ENCODE results near the gene NUP205. TPM values are rescaled to one million over a fixed set of nuclear protein-coding genes. Genes with fewer than 3 reads are reported as not detected.

The NUP205 gene
- total and polyA plus RNA-seq, 10 donors, result 29.8 to 55.5 (median 44.8) TPM

GRCh38 chr7:135560631-135561030, 2.9 kb downstream of the NUP205 start:
- no peaks in the 10 kb centered on the region for H3K9me3 ChIP-seq
- intact Hi-C loops (cut with DNase I; ENCODE audit: low total_unique reads), result no loop called here
- H3K27ac ChIP-seq, result peak overlapping the region in 3 of 8 donors; percentile 26 to 93 (median 54)
- no peaks in the 10 kb centered on the region for H3K27me3 ChIP-seq (replicated peaks in 1 of 7)
- TF ChIP-seq CTCF (IDR thresholded peaks at IDR 0.05 in 8 of 11, conservative IDR thresholded peaks at IDR 0.05 in 3 of 11) (no peak), POLR2A (IDR thresholded peaks at IDR 0.05) (no peak), POLR2AphosphoS5 (IDR thresholded peaks at IDR 0.05) (no peak)
- H3K4me3 ChIP-seq, result no peak overlapping the region
- DNase-seq, result no peak
- H3K4me1 ChIP-seq, result peaks cover 13 to 44% (median 32%) of the 10 kb centered on the region in 6 donors
- H3K36me3 ChIP-seq, result peaks cover 0 to 10% (median 0%) of the 10 kb centered on the region in 6 donors
- WGBS, 5 donors, result 14 to 30% (median 22%) methylated on average over 1 of the region's 1 CpG

- no peak for DNase-seq
- peaks cover 13 to 39% (median 29%) of the 10 kb centered on the region in 6 donors for H3K4me1 ChIP-seq
- WGBS, 5 donors, result 83 to 98% (median 88%) methylated on average over 8 of the region's 8 CpGs
- TF ChIP-seq CTCF (IDR thresholded peaks at IDR 0.05 in 8 of 11, conservative IDR thresholded peaks at IDR 0.05 in 3 of 11), result no peak
- no peak for TF ChIP-seq POLR2A (IDR thresholded peaks at IDR 0.05)
- no peak for TF ChIP-seq POLR2AphosphoS5 (IDR thresholded peaks at IDR 0.05)
- no peaks in the 10 kb centered on the region for H3K27me3 ChIP-seq (replicated peaks in 1 of 7)
- H3K9me3 ChIP-seq, result no peaks in the 10 kb centered on the region
- no peak overlapping the region for H3K27ac ChIP-seq
- intact Hi-C loops (cut with DNase I; ENCODE audit: low total_unique reads), result no loop called here
- H3K36me3 ChIP-seq, result peaks cover 0 to 21% (median 0%) of the 10 kb centered on the region in 6 donors
- H3K4me3 ChIP-seq, result no peak overlapping the region
Observed at GRCh38 chr7:135562720-135563119, 5.0 kb downstream of the NUP205 start.

GRCh38 chr7:135571834-135572233, 14.1 kb downstream of the NUP205 start:
- Histone ChIP-seq H3K36me3 (peaks cover 0 to 63% (median 47%) of the 10 kb centered on the region in 6 donors), H3K27ac (no peak overlapping the region), H3K4me1 (peaks cover 0 to 12% (median 0%) of the 10 kb centered on the region in 6 donors), H3K27me3 (replicated peaks in 1 of 7) (no peaks in the 10 kb centered on the region), H3K4me3 (no peak overlapping the region), H3K9me3 (no peaks in the 10 kb centered on the region)
- no peak for DNase-seq
- 81 to 96% (median 95%) methylated on average over 3 of the region's 3 CpGs for WGBS, 5 donors
- TF ChIP-seq POLR2AphosphoS5 (IDR thresholded peaks at IDR 0.05), result no peak
- no peak for TF ChIP-seq CTCF (IDR thresholded peaks at IDR 0.05 in 8 of 11, conservative IDR thresholded peaks at IDR 0.05 in 3 of 11)
- no peak for TF ChIP-seq POLR2A (IDR thresholded peaks at IDR 0.05)
- intact Hi-C loops (cut with DNase I; ENCODE audit: low total_unique reads), result no loop called here

GRCh38 chr7:135573541-135573940, 15.8 kb downstream of the NUP205 start:
- no peak for DNase-seq
- intact Hi-C loops (cut with DNase I; ENCODE audit: low total_unique reads), result no loop called here
- no peak for TF ChIP-seq CTCF (IDR thresholded peaks at IDR 0.05 in 8 of 11, conservative IDR thresholded peaks at IDR 0.05 in 3 of 11)
- TF ChIP-seq POLR2AphosphoS5 (IDR thresholded peaks at IDR 0.05), result no peak
- TF ChIP-seq POLR2A (IDR thresholded peaks at IDR 0.05), result no peak
- Histone ChIP-seq H3K9me3 (no peaks in the 10 kb centered on the region), H3K36me3 (peaks cover 0 to 76% (median 62%) of the 10 kb centered on the region in 6 donors), H3K4me1 (peaks cover 0 to 12% (median 0%) of the 10 kb centered on the region in 6 donors), H3K27me3 (replicated peaks in 1 of 7) (no peaks in the 10 kb centered on the region), H3K4me3 (no peak overlapping the region), H3K27ac (no peak overlapping the region)
- 52 to 69% (median 62%) methylated on average over 2 of the region's 2 CpGs for WGBS, 5 donors
